Activated CD8-positive, alpha-beta T cell treated with anti-CD3 and anti-CD28 coated beads for 36 hours (primary cell): ENCODE data around the gene TADA2A. TPM values are rescaled to one million over a fixed set of nuclear protein-coding genes. Genes with fewer than 3 reads are reported as not detected.

ENCODE experiments used
- ATAC-seq: fragments of 200-7000 bp; cut with Tn5 transposase; one replicate; pipeline ENCODE4 v1.10.0; 2021; ENCODE audit warnings: mild to moderate bottlenecking, moderate library complexity
- CTCF ChIA-PET: fragments of 350-600 bp; sonication (Branson Sonifier 250); formaldehyde crosslinking; loops from one replicate; lab custom pipeline; 2021; ENCODE audit warnings: antibody characterized with exemption; lab: Charles Lee
- POLR2A ChIA-PET: fragments of 350-600 bp; sonication (Branson Sonifier 250); formaldehyde crosslinking; loops from one replicate; lab custom pipeline; 2021; ENCODE audit warnings: antibody characterized with exemption; lab: Charles Lee
- DNase-seq: peaks from one replicate; pipeline ENCODE4 v3.0.0-alpha.2; 2020
- H3K27ac Mint-ChIP-seq: one replicate; pipeline ENCODE4 v1.8.0; 2021; ENCODE audit warnings: mild to moderate bottlenecking, mixed read lengths
- H3K27me3 Mint-ChIP-seq: one replicate; pipeline ENCODE4 v1.8.0; 2021; ENCODE audit warnings: mixed read lengths
- H3K36me3 Mint-ChIP-seq: one replicate; pipeline ENCODE4 v1.8.0; 2021; ENCODE audit warnings: low read depth, mixed read lengths
- H3K4me1 Mint-ChIP-seq: one replicate; pipeline ENCODE4 v1.8.0; 2021; ENCODE audit warnings: low read depth, mixed read lengths
- H3K4me3 Mint-ChIP-seq: one replicate; pipeline ENCODE4 v1.8.0; 2021; ENCODE audit warnings: mild to moderate bottlenecking, moderate library complexity, mixed read lengths
- H3K9me3 Mint-ChIP-seq: one replicate; pipeline ENCODE4 v1.8.0; 2021; ENCODE audit warnings: mixed read lengths
- CTCF ChIP-seq: fragments of 200-600 bp; IDR thresholded peaks from one replicate; pipeline ENCODE4 v1.8.0; 2022; ENCODE audit warnings: antibody characterized with exemption, mild to moderate bottlenecking
- intact Hi-C: fragments of 100-400 bp; cut with micrococcal nuclease; formaldehyde crosslinking; loops from one replicate; pipeline ENCODE4 v1.10.0; 2022
- total RNA-seq, 2 experiments: library from RNA; stranded (reverse); gene quantifications; one replicate each; pipeline ENCODE4 v1.2.3, GENCODE V29; 2021

Gene TADA2A
- total RNA-seq, 2 experiments from 2014 or later: 31.5 to 36.5 TPM

DNA sequence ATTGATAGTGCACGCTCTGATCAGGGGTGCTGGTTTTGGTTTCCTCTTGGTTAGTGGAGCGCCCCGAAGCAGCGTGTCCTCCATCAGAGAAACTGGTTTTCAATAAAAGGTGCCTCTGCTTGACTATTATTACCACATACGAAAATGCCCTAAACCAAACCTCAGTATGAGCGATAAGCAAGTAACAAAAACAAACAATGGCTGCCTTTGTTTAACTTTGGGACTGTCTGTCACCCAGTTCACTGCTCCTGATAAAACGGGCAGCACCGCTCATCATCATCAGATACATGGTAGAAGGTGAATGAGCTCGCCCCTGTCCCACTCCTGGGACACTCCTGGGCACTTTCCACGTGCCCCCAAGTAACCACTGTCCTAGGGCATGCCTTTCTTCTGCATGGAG lies 107.0 kb downstream of the TADA2A start:
- DNase-seq (no peak), ATAC-seq (no peak)
- intact Hi-C loops: no loop called here
- H3K27me3 Mint-ChIP-seq: no peaks in the 10 kb centered on the region
- H3K4me3 Mint-ChIP-seq: no peak overlapping the region
- ChIA-PET POLR2A (interaction anchor here (1.5 kb wide), 1 partner anchor 23 kb away, joined by 6 read pairs; no protein-coding TSS in a partner anchor), CTCF (no interaction called here)
- no peak overlapping the region for H3K27ac Mint-ChIP-seq
- H3K9me3 Mint-ChIP-seq: no peaks in the 10 kb centered on the region
- peaks cover 20% of the 10 kb centered on the region for H3K36me3 Mint-ChIP-seq
- H3K4me1 Mint-ChIP-seq: peaks cover 15% of the 10 kb centered on the region
- TF ChIP-seq CTCF: no peak

DNA sequence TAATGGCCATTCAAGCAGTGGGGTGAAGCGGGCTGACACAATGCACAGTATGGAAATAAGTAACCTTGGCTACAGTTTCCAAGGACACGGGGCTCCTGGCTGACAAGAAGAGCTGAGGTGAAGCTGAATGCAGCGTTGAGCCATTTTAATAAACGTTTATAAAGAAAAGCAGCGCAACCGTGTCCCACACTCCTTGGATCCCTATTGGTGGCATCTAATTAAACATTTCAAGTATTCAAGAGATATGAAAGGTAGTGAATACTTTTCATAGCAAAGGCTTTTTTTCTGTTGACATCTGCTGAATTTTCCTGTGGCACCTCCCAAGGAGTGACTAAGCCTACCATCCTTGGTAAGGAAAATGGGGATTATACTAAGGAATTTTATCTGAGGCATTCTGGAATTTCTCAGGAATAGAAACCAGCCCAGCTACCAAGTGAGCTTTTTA lies 109.5 kb downstream of the TADA2A start:
- CTCF ChIA-PET: no interaction called here
- Mint-ChIP-seq H3K27ac (no peak overlapping the region), H3K27me3 (no peaks in the 10 kb centered on the region), H3K4me1 (peaks cover 5% of the 10 kb centered on the region), H3K4me3 (no peak overlapping the region), H3K9me3 (no peaks in the 10 kb centered on the region), H3K36me3 (peaks cover 27% of the 10 kb centered on the region)
- POLR2A ChIA-PET: interaction anchor here (0.9 kb wide), 1 partner anchor 84 kb away, joined by 3 read pairs; no protein-coding TSS in a partner anchor
- TF ChIP-seq CTCF: no peak
- intact Hi-C loops: no loop called here
- ATAC-seq (no peak), DNase-seq (no peak)

DNA sequence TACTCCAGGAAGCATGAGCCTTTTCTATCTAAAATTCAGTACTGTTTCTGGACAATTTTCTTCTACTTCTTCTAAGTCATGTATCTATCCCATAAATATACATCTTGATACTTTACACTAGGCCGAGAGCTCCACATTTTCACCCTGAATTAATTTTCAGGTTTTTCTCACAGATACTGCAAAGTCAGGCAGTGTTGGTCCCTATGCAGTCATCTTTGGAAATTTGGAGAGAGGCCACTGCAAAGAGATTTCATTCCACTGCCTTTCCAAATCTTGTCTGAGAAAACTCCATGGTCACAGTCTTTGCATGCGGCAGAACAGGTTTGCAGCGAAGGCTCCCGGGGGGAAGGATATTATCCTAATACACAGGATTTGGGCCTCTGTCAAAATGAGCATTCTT lies 111.2 kb downstream of the TADA2A start:
- intact Hi-C loops: no loop called here
- peaks cover 3% of the 10 kb centered on the region for H3K4me1 Mint-ChIP-seq
- ATAC-seq (no peak), DNase-seq (no peak)
- ChIA-PET CTCF (interaction anchor here (0.9 to 1.1 kb wide), 2 partner anchors 8 to 145 kb away, joined by 3 to 4 read pairs; no protein-coding TSS in a partner anchor), POLR2A (interaction anchor here (1.1 kb wide), 1 partner anchor 145 kb away, joined by 3 read pairs; no protein-coding TSS in a partner anchor)
- peaks cover 22% of the 10 kb centered on the region for H3K36me3 Mint-ChIP-seq
- H3K9me3 Mint-ChIP-seq: no peaks in the 10 kb centered on the region
- H3K4me3 Mint-ChIP-seq: no peak overlapping the region
- H3K27me3 Mint-ChIP-seq: no peaks in the 10 kb centered on the region
- peak overlapping the region; percentile 16 for H3K27ac Mint-ChIP-seq
- TF ChIP-seq CTCF: no peak

- no peaks in the 10 kb centered on the region for H3K9me3 Mint-ChIP-seq
- TF ChIP-seq CTCF: no peak
- POLR2A ChIA-PET: no interaction called here
- peaks cover 8% of the 10 kb centered on the region for H3K4me1 Mint-ChIP-seq
- H3K27ac Mint-ChIP-seq: peak overlapping the region; percentile 74
- intact Hi-C loops: no loop called here
- H3K27me3 Mint-ChIP-seq: no peaks in the 10 kb centered on the region
- H3K4me3 Mint-ChIP-seq: no peak overlapping the region
- peaks cover 24% of the 10 kb centered on the region for H3K36me3 Mint-ChIP-seq
- CTCF ChIA-PET: interaction anchor here (0.6 to 1.1 kb wide), 2 partner anchors 9 to 297 kb away, joined by 3 to 5 read pairs; no protein-coding TSS in a partner anchor
- ATAC-seq (no peak), DNase-seq (no peak)
Observed at GRCh38 chr17:37518826-37519225, 112.1 kb downstream of the TADA2A start.

GRCh38 chr17:37519251-37519985 lies 112.7 kb downstream of the TADA2A start:
- POLR2A ChIA-PET: no interaction called here
- Mint-ChIP-seq H3K27ac (peak overlapping the region; percentile 74), H3K27me3 (no peaks in the 10 kb centered on the region)

More at GRCh38 chr17:37519251-37519985, 112.7 kb downstream of the TADA2A start:
- no peak for TF ChIP-seq CTCF
- no peak overlapping the region for H3K4me3 Mint-ChIP-seq
- H3K36me3 Mint-ChIP-seq: peaks cover 25% of the 10 kb centered on the region
- DNase-seq: no peak
- H3K9me3 Mint-ChIP-seq: no peaks in the 10 kb centered on the region
- peaks cover 10% of the 10 kb centered on the region for H3K4me1 Mint-ChIP-seq
- CTCF ChIA-PET: interaction anchor here (1.1 kb wide), 1 partner anchor 8 kb away, joined by 5 read pairs; no protein-coding TSS in a partner anchor
- no peak for ATAC-seq
- intact Hi-C loops: no loop called here
